Right renal cortex interstitium (tissue), 3 donors: ENCODE results near the gene MAP2. TPM values are rescaled to one million over a fixed set of nuclear protein-coding genes. Genes with fewer than 3 reads are reported as not detected.
"Not testable (repeated sequence)": the region's sequence is repeated elsewhere in the genome, so short reads cannot be mapped to it uniquely, and the experiment has no call there.

ENCODE experiments used
- DNase-seq, 3 donors: peaks; one replicate each; pipeline ENCODE4 v3.0.0-alpha.2; 2013; ENCODE audit warnings: low read depth in 3 of 3, low spot score in 2 of 3
- polyA plus RNA-seq, 3 donors: library from polyadenylated mRNA; unstranded; fragments of 120-200 nt; gene quantifications; one replicate each; pipeline ENCODE4 v1.2.1, GENCODE V29; 2013; ENCODE audit not compliant: insufficient read length in 3 of 3

MAP2 gene
- polyA plus RNA-seq, 3 donors = 27.4 to 30.5 (median 28.6) TPM

- no peak for DNase-seq
Observed at GRCh38 chr2:209472112-209472832, 48.4 kb downstream of the MAP2 start.

- no peak for DNase-seq
Observed at GRCh38 chr2:209472871-209473270, 49.0 kb downstream of the MAP2 start.

- no peak for DNase-seq
Observed at GRCh38 chr2:209473930-209474419, 50.1 kb downstream of the MAP2 start.

GRCh38 chr2:209474960-209475359 lies 51.1 kb downstream of the MAP2 start:
- DNase-seq = no peak

- DNase-seq = peak; percentile 76 to 83 (median 82)
Observed at GRCh38 chr2:209476367-209477208, 52.7 kb downstream of the MAP2 start.

GRCh38 chr2:209492296-209492695 lies 68.4 kb downstream of the MAP2 start:
- DNase-seq = not testable (repeated sequence)

- not testable (repeated sequence) for DNase-seq
Observed at GRCh38 chr2:209495068-209495620, 71.3 kb downstream of the MAP2 start.

GRCh38 chr2:209495855-209496585 lies 72.2 kb downstream of the MAP2 start:
- no peak for DNase-seq

- DNase-seq = no peak
Observed at GRCh38 chr2:209496586-209496982, 72.7 kb downstream of the MAP2 start.

- no peak for DNase-seq
Observed at GRCh38 chr2:209498614-209499013, 74.8 kb downstream of the MAP2 start.

- no peak for DNase-seq
Observed at GRCh38 chr2:209499069-209499468, 75.2 kb downstream of the MAP2 start.

- no peak for DNase-seq
Observed at GRCh38 chr2:209501579-209501978, 77.7 kb downstream of the MAP2 start.

- no peak for DNase-seq
Observed at GRCh38 chr2:209505410-209505809, 81.6 kb downstream of the MAP2 start.

- DNase-seq = no peak
Observed at GRCh38 chr2:209508255-209508654, 84.4 kb downstream of the MAP2 start.

GRCh38 chr2:209511637-209512036 lies 87.8 kb downstream of the MAP2 start:
- no peak for DNase-seq

GRCh38 chr2:209512971-209513370 lies 89.1 kb downstream of the MAP2 start:
- DNase-seq = no peak

- no peak for DNase-seq
Observed at GRCh38 chr2:209517436-209517835, 93.6 kb downstream of the MAP2 start.

GRCh38 chr2:209519271-209519670 lies 95.4 kb downstream of the MAP2 start:
- no peak for DNase-seq

GRCh38 chr2:209519906-209520305 lies 96.1 kb downstream of the MAP2 start:
- DNase-seq = no peak

GRCh38 chr2:209523041-209523740 lies 99.3 kb downstream of the MAP2 start:
- no peak for DNase-seq
